ENCODE data around the gene KRT28.

DNA sequence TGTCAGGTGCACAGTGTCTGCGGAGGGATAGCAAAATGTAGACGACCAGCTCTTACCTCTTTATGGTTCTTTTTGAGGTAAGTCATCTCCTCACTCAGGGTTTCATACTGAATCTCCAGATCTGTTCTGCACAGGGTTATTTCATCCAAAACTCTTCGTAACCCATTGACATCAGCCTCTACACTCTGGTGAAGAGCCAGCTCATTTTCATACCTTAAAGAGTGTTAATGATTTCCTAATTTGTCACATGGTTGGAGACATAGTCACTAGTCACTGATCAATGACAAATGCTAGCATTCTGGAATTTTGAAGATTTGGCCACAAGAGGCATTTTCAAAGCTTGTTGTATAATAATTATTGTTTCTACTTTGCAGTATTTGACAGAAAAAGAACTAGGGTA, 46.0 kb downstream of the KRT28 start:
- TF ChIP-seq POLR2AphosphoS5 (IDR thresholded peaks at IDR 0.05; ENCODE audit: insufficient read depth, low read depth, low read length) (no peak), CTCF (IDR thresholded peaks at IDR 0.05; ENCODE audit: extremely low read depth in 1 of 2, insufficient read depth in 1 of 2, low read depth in 1 of 2, low read length in 2 of 2) (no peak), EZH2 (IDR thresholded peaks at IDR 0.05; ENCODE audit: borderline replicate concordance, low read depth, low read length, severe bottlenecking) (no peak), POLR2A (IDR thresholded peaks at IDR 0.05; ENCODE audit: low read depth, low read length) (no peak), JUN (IDR thresholded peaks at IDR 0.05; ENCODE audit: borderline replicate concordance, insufficient read depth, insufficient read length, low read depth) (no peak), MYC (IDR thresholded peaks at IDR 0.05; ENCODE audit: low read depth, low read length) (no peak)
- TF ChIP-seq, protein P1, sequence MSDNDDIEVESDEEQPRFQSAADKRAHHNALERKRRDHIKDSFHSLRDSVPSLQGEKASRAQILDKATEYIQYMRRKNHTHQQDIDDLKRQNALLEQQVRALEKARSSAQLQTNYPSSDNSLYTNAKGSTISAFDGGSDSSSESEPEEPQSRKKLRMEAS (IDR thresholded peaks at IDR 0.05; ENCODE audit: insufficient read depth, insufficient read length): no peak

Measured in endothelial cell of umbilical vein (primary cell).